MCF 10A (cell line): ENCODE results near the gene MLLT6. TPM values are rescaled to one million over a fixed set of nuclear protein-coding genes. Genes with fewer than 3 reads are reported as not detected.

ENCODE experiments used
- BruUV-seq: library from RNA; stranded (reverse); fragments of 400-500 nt; replicated peaks from 2 replicates; lab custom pipeline; 2021; lab: Mats Ljungman, UMichigan
- CTCF ChIA-PET: fragments of 300-600 bp; sonication (Branson Sonifier 250); formaldehyde crosslinking; extraction: SDS; loops from one replicate; lab custom pipeline; 2021; ENCODE audit warnings: antibody characterized with exemption, inconsistent platforms; lab: Yijun Ruan, JAX
- POLR2A ChIA-PET: fragments of 300-600, 350-650 bp; sonication (Branson Sonifier 250); formaldehyde crosslinking; extraction: SDS; loops from one replicate; lab custom pipeline; 2020; ENCODE audit warnings: antibody characterized with exemption, inconsistent platforms; lab: Yijun Ruan, JAX
- DNase-seq: peaks from one replicate; pipeline ENCODE4 v3.0.0-alpha.2; 2018; ENCODE audit not compliant: unreplicated experiment
- H3K27ac Mint-ChIP-seq: one replicate; pipeline ENCODE4 v1.8.0; 2022; ENCODE audit warnings: mild to moderate bottlenecking, low read depth, mixed read lengths; ENCODE audit not compliant: unreplicated experiment
- H3K27me3 Mint-ChIP-seq: one replicate; pipeline ENCODE4 v1.8.0; 2022; ENCODE audit warnings: mixed read lengths; ENCODE audit not compliant: insufficient read depth, unreplicated experiment
- H3K36me3 Mint-ChIP-seq: one replicate; pipeline ENCODE4 v1.8.0; 2022; ENCODE audit warnings: mild to moderate bottlenecking, moderate library complexity, mixed read lengths; ENCODE audit not compliant: insufficient read depth, unreplicated experiment
- H3K4me1 Mint-ChIP-seq: one replicate; pipeline ENCODE4 v1.8.0; 2022; ENCODE audit warnings: mixed read lengths; ENCODE audit not compliant: insufficient read depth, unreplicated experiment
- H3K4me3 Mint-ChIP-seq: one replicate; pipeline ENCODE4 v1.8.0; 2022; ENCODE audit warnings: mild to moderate bottlenecking, moderate library complexity, mixed read lengths; ENCODE audit not compliant: unreplicated experiment
- H3K9me3 Mint-ChIP-seq: one replicate; pipeline ENCODE4 v1.8.0; 2022; ENCODE audit warnings: mixed read lengths; ENCODE audit not compliant: unreplicated experiment
- intact Hi-C: fragments of 100-400 bp; cut with micrococcal nuclease; formaldehyde crosslinking; loops from 2 replicates; pipeline ENCODE4 v1.14.1; 2022
- total RNA-seq: library from RNA; stranded (reverse); gene quantifications from 2 replicates; pipeline ENCODE4 v1.2.3, GENCODE V29; 2022
- TF ChIP-seq, protein P1 (sequence below): fragments of 200-600 bp; IDR thresholded peaks from one replicate; pipeline ENCODE4 v1.8.0; 2022; ENCODE audit warnings: antibody characterized with exemption, mild to moderate bottlenecking; ENCODE audit not compliant: unreplicated experiment

Gene MLLT6
- total RNA-seq, 1 experiment from 2014 or later, result 65.3 TPM

DNA sequence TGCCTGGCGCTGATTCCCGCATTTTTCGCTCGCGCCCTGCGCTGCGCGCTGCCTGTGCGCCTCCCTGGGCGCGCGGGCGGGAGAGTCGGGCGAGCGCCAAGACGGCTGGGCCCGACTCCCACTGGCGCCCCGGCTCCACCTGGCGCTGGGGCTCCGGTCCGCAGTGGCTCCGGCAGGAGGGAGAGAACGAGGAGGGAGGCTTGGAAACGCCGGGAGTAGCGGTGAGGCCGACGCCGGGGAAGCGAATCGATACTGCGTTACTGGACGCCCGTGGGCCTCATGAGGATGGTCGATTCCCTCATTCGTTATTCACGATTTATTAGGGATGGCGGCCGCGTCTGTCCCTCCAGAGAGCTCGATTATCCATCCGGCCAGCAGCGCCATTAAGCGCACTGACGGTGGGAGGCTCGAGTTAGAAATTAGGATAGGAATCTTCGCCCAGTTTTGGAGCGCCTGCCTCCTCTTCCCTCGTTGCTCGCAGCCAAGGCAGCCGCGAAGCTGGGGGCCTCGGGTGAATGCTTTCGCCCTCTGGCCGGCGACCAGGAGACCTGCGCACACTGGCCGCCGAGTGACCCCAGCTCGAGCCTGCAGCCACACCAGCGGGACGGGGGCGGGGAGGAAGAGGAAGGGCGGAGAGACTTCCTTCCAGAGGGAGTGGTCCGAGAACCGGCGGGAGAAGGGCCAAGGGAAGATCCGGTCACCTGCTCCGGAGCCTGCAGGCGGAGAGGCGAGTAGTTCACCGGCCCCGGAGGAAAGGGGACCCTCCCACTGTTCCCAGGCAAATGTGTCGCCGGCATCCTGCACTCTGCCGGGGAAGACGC lies 44.4 kb downstream of the MLLT6 start:
- Mint-ChIP-seq H3K27me3 (no peaks in the 10 kb centered on the region), H3K9me3 (no peaks in the 10 kb centered on the region), H3K4me3 (peak overlapping the region; percentile 96), H3K27ac (no peak overlapping the region), H3K4me1 (peaks cover 45% of the 10 kb centered on the region), H3K36me3 (peaks cover 36% of the 10 kb centered on the region)
- TSS peak; percentile 47 for BruUV-seq
- TF ChIP-seq, protein P1, sequence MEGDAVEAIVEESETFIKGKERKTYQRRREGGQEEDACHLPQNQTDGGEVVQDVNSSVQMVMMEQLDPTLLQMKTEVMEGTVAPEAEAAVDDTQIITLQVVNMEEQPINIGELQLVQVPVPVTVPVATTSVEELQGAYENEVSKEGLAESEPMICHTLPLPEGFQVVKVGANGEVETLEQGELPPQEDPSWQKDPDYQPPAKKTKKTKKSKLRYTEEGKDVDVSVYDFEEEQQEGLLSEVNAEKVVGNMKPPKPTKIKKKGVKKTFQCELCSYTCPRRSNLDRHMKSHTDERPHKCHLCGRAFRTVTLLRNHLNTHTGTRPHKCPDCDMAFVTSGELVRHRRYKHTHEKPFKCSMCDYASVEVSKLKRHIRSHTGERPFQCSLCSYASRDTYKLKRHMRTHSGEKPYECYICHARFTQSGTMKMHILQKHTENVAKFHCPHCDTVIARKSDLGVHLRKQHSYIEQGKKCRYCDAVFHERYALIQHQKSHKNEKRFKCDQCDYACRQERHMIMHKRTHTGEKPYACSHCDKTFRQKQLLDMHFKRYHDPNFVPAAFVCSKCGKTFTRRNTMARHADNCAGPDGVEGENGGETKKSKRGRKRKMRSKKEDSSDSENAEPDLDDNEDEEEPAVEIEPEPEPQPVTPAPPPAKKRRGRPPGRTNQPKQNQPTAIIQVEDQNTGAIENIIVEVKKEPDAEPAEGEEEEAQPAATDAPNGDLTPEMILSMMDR, result no peak
- intact Hi-C loops, result loop anchor here (10.0 kb wide), 1 partner anchor 45 kb away; the partner anchor contains the start of gene MLLT6
- ChIA-PET CTCF (no interaction called here), POLR2A (interaction anchor here (0.6 to 4.4 kb wide), 12 partner anchors 12 to 1277 kb away, joined by 3 to 46 read pairs (median 3); partner anchors contain the start of genes CISD3 and LASP1)
- peak; percentile 84 for DNase-seq

DNA sequence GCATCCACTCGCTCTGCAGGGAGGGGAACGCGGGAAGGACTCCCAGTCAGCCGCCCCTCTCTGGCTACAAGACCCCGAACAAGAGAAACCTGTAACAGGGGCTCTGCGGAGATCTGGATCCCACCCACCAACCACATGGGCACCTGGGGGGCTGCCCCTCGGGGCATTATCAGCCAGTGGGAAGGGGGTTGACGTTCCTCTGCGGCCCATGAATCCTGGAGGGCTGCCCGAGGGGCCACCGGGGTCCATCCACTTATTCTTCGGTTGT lies 44.9 kb downstream of the MLLT6 start:
- TF ChIP-seq, protein P1, result no peak
- H3K27me3 Mint-ChIP-seq, result no peaks in the 10 kb centered on the region
- no peak overlapping the region for H3K27ac Mint-ChIP-seq
- ChIA-PET POLR2A (interaction anchor here (0.6 to 4.4 kb wide), 10 partner anchors 11 to 1276 kb away, joined by 3 to 46 read pairs (median 3); partner anchors contain the start of genes CISD3 and LASP1), CTCF (no interaction called here)
- no TSS peak for BruUV-seq
- intact Hi-C loops, result loop anchor here (10.0 kb wide), 1 partner anchor 45 kb away; the partner anchor contains the start of gene MLLT6
- H3K9me3 Mint-ChIP-seq, result no peaks in the 10 kb centered on the region
- H3K4me1 Mint-ChIP-seq, result peaks cover 41% of the 10 kb centered on the region
- peaks cover 36% of the 10 kb centered on the region for H3K36me3 Mint-ChIP-seq
- DNase-seq, result no peak
- peak overlapping the region; percentile 96 for H3K4me3 Mint-ChIP-seq

DNA sequence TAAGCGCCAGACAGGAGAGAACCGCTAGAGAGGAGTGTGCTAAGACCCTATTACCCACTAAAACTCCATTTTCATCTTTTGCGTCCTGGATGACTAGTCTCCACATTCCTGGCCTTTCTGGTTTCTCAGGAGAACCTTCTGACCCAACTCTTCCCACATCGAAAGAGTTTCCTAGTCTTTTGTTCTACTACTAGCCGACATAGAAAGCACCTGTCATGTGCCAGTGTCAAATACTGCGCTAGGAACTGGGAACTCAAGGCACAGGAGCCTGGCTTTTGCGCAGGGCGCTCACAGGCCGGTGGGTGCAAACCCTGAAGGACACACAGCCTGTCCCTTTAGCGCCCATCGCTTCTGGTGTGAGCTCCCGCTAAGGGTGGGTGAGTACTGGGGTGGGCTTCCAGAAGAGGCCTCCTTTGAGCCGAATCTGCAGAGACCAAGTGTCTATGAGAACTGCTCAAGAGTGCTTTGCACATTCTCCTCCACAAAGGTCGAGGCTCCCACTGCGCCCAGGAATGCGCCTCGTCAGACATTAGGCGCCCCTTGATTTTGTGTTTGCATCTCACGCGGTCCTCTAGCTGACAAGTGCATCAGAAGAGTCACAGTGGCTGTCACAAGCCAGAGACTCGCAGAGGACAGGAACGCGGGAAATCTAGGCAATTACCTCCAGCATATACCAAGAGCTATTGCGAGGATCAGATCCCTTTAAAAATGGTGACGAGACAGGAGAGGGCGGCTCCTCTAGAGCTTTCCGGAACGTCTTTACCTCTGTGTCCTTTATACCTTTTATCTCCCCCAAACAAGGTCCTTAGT lies 45.4 kb downstream of the MLLT6 start:
- Mint-ChIP-seq H3K4me1 (peaks cover 41% of the 10 kb centered on the region), H3K9me3 (no peaks in the 10 kb centered on the region), H3K27me3 (no peaks in the 10 kb centered on the region), H3K36me3 (peaks cover 42% of the 10 kb centered on the region), H3K27ac (peak overlapping the region; percentile 98), H3K4me3 (peak overlapping the region; percentile 96)
- ChIA-PET POLR2A (interaction anchor here (0.7 to 4.4 kb wide), 13 partner anchors 8 to 1276 kb away, joined by 3 to 46 read pairs (median 5); partner anchors contain the start of genes CISD3, LASP1, MLLT6 and PIP4K2B), CTCF (interaction anchor here (0.6 kb wide), 2 partner anchors 16 to 94 kb away, joined by 3 to 4 read pairs; no protein-coding TSS in a partner anchor)
- peak; percentile 55 for DNase-seq
- TF ChIP-seq, protein P1, result no peak
- intact Hi-C loops, result loop anchor here (10.0 kb wide), 1 partner anchor 46 kb away; the partner anchor contains the start of gene MLLT6
- no TSS peak for BruUV-seq
